Activated T-cell treated with anti-CD3 and anti-CD28 coated beads, Interleukin-2, amount 50 U/mL, for 72 hours (primary cell): ENCODE results near the gene OR10AD1. TPM values are rescaled to one million over a fixed set of nuclear protein-coding genes. Genes with fewer than 3 reads are reported as not detected.

Experiments used
- ATAC-seq, 2 donors: fragments of 150-1000 bp; cut with Tn5 transposase; replicated peaks in 1 of 2; 2 replicates each; pipeline ENCODE4 v1.10.0; 2021; ENCODE audit warnings: moderate library complexity in 2 of 2, mild to moderate bottlenecking in 1 of 2
- DNase-seq, 2 donors: peaks; one replicate each; pipeline ENCODE4 v3.0.0; 2021 to 2022; ENCODE audit warnings: mixed read lengths in 1 of 2
- H3K27ac Mint-ChIP-seq: one replicate; pipeline ENCODE4 v1.8.0; 2022; ENCODE audit warnings: mild to moderate bottlenecking, moderate library complexity, mixed read lengths
- H3K27me3 Mint-ChIP-seq: one replicate; pipeline ENCODE4 v1.8.0; 2022; ENCODE audit warnings: low read depth, mixed read lengths
- H3K36me3 Mint-ChIP-seq, 2 donors: one replicate each; pipeline ENCODE4 v1.8.0; 2022; ENCODE audit warnings: mixed read lengths in 2 of 2, mild to moderate bottlenecking in 1 of 2; ENCODE audit not compliant: insufficient read depth in 2 of 2
- H3K4me1 Mint-ChIP-seq: one replicate; pipeline ENCODE4 v1.8.0; 2022; ENCODE audit warnings: low read depth, mixed read lengths
- H3K4me3 Mint-ChIP-seq, 2 donors: one replicate each; pipeline ENCODE4 v1.8.0; 2022; ENCODE audit warnings: mild to moderate bottlenecking in 2 of 2, mixed read lengths in 2 of 2, moderate library complexity in 2 of 2
- H3K9me3 Mint-ChIP-seq, 2 donors: one replicate each; pipeline ENCODE4 v1.8.0; 2022; ENCODE audit warnings: mixed read lengths in 2 of 2
- total RNA-seq, 2 donors: library from RNA; stranded (reverse); gene quantifications; one replicate each; pipeline ENCODE4 v1.2.3, GENCODE V29; 2022

Gene OR10AD1
- total RNA-seq, 2 donors from 2014 or later = not detected

- ATAC-seq (no peak), DNase-seq (no peak)
- Mint-ChIP-seq H3K27me3 (peaks cover 42% of the 10 kb centered on the region), H3K4me1 (peaks cover 14% of the 10 kb centered on the region), H3K27ac (no peak overlapping the region), H3K9me3 (no peaks in the 10 kb centered on the region), H3K4me3 (no peak overlapping the region), H3K36me3 (no peaks in the 10 kb centered on the region)
These were observed 17.7 kb downstream of the OR10AD1 start for GRCh38 chr12:48185181-48185919.

GRCh38 chr12:48184549-48184922 is 18.6 kb downstream of the OR10AD1 start:
- DNase-seq (no peak), ATAC-seq (no peak)
- no peaks in the 10 kb centered on the region for H3K9me3 Mint-ChIP-seq
- H3K4me1 Mint-ChIP-seq = peaks cover 14% of the 10 kb centered on the region
- peaks cover 38% of the 10 kb centered on the region for H3K27me3 Mint-ChIP-seq
- no peak overlapping the region for H3K27ac Mint-ChIP-seq
- no peaks in the 10 kb centered on the region for H3K36me3 Mint-ChIP-seq
- H3K4me3 Mint-ChIP-seq = peak overlapping the region; percentile 70 to 93

GRCh38 chr12:48183876-48184548 is 19.1 kb downstream of the OR10AD1 start:
- Mint-ChIP-seq H3K4me3 (peak overlapping the region; percentile 70 to 93), H3K4me1 (peaks cover 14% of the 10 kb centered on the region), H3K9me3 (no peaks in the 10 kb centered on the region), H3K27ac (no peak overlapping the region), H3K27me3 (peaks cover 38% of the 10 kb centered on the region), H3K36me3 (no peaks in the 10 kb centered on the region)
- peak; percentile 15 to 32 for DNase-seq
- peak; percentile 22 to 30 for ATAC-seq

GRCh38 chr12:48183091-48183875 is 19.8 kb downstream of the OR10AD1 start, which contains the start of gene CCDC184:
Gene CCDC184 (plus strand): TSS chr12:48183644. CDS start chr12:48184123, 479 bp downstream.
- Mint-ChIP-seq H3K36me3 (no peaks in the 10 kb centered on the region), H3K27me3 (peaks cover 45% of the 10 kb centered on the region), H3K9me3 (no peaks in the 10 kb centered on the region), H3K4me1 (peaks cover 14% of the 10 kb centered on the region), H3K27ac (peak within 1 kb of the TSS; percentile 18), H3K4me3 (peak within 1 kb of the TSS; percentile 70 to 93)
- peak; percentile 84 to 88 for ATAC-seq
- peak; percentile 71 to 77 for DNase-seq

GRCh38 chr12:48182631-48183030 is 20.5 kb downstream of the OR10AD1 start:
- Mint-ChIP-seq H3K27me3 (peaks cover 46% of the 10 kb centered on the region), H3K4me1 (peaks cover 14% of the 10 kb centered on the region), H3K4me3 (peak overlapping the region; percentile 70 to 93), H3K36me3 (no peaks in the 10 kb centered on the region), H3K27ac (peak overlapping the region; percentile 18), H3K9me3 (no peaks in the 10 kb centered on the region)
- DNase-seq (no peak), ATAC-seq (no peak)

- DNase-seq (no peak), ATAC-seq (no peak)
- H3K4me3 Mint-ChIP-seq = no peak overlapping the region
- no peak overlapping the region for H3K27ac Mint-ChIP-seq
- no peaks in the 10 kb centered on the region for H3K36me3 Mint-ChIP-seq
- H3K9me3 Mint-ChIP-seq = no peaks in the 10 kb centered on the region
- peaks cover 50% of the 10 kb centered on the region for H3K27me3 Mint-ChIP-seq
- H3K4me1 Mint-ChIP-seq = peaks cover 15% of the 10 kb centered on the region
These were observed 22.1 kb downstream of the OR10AD1 start for GRCh38 chr12:48180857-48181495.

GRCh38 chr12:48180424-48180823 is 22.7 kb downstream of the OR10AD1 start:
- Mint-ChIP-seq H3K9me3 (no peaks in the 10 kb centered on the region), H3K36me3 (no peaks in the 10 kb centered on the region), H3K27me3 (peaks cover 46% of the 10 kb centered on the region), H3K4me3 (no peak overlapping the region), H3K4me1 (peaks cover 17% of the 10 kb centered on the region), H3K27ac (peak overlapping the region; percentile 24)
- ATAC-seq (no peak), DNase-seq (no peak)

- ATAC-seq (no peak), DNase-seq (no peak)
- H3K9me3 Mint-ChIP-seq = no peaks in the 10 kb centered on the region
- no peak overlapping the region for H3K27ac Mint-ChIP-seq
- no peak overlapping the region for H3K4me3 Mint-ChIP-seq
- no peaks in the 10 kb centered on the region for H3K36me3 Mint-ChIP-seq
- H3K27me3 Mint-ChIP-seq = peaks cover 36% of the 10 kb centered on the region
- H3K4me1 Mint-ChIP-seq = peaks cover 18% of the 10 kb centered on the region
These were observed 23.6 kb downstream of the OR10AD1 start for GRCh38 chr12:48179466-48179865.

- H3K4me1 Mint-ChIP-seq = peaks cover 18% of the 10 kb centered on the region
- H3K27me3 Mint-ChIP-seq = peaks cover 31% of the 10 kb centered on the region
- DNase-seq (no peak), ATAC-seq (no peak)
- H3K4me3 Mint-ChIP-seq = no peak overlapping the region
- no peak overlapping the region for H3K27ac Mint-ChIP-seq
- H3K36me3 Mint-ChIP-seq = no peaks in the 10 kb centered on the region
- no peaks in the 10 kb centered on the region for H3K9me3 Mint-ChIP-seq
These were observed 25.1 kb downstream of the OR10AD1 start for GRCh38 chr12:48177982-48178381.

GRCh38 chr12:48176417-48176751 is 26.7 kb downstream of the OR10AD1 start:
- Mint-ChIP-seq H3K27ac (no peak overlapping the region), H3K4me3 (peak overlapping the region in 1 of 2 donors; percentile 31), H3K27me3 (peaks cover 26% of the 10 kb centered on the region), H3K9me3 (no peaks in the 10 kb centered on the region), H3K36me3 (no peaks in the 10 kb centered on the region), H3K4me1 (peaks cover 11% of the 10 kb centered on the region)
- ATAC-seq = no peak
- DNase-seq = no peak

- Mint-ChIP-seq H3K9me3 (no peaks in the 10 kb centered on the region), H3K4me1 (peaks cover 11% of the 10 kb centered on the region), H3K4me3 (peak overlapping the region; percentile 4 to 70), H3K27ac (peak overlapping the region; percentile 82), H3K27me3 (peaks cover 21% of the 10 kb centered on the region), H3K36me3 (no peaks in the 10 kb centered on the region)
- no peak for ATAC-seq
- DNase-seq = no peak
These were observed 27.3 kb downstream of the OR10AD1 start for GRCh38 chr12:48175613-48176416.

GRCh38 chr12:48169011-48169410 is 34.1 kb downstream of the OR10AD1 start:
- no peak overlapping the region for H3K27ac Mint-ChIP-seq
- H3K9me3 Mint-ChIP-seq = no peaks in the 10 kb centered on the region
- no peak overlapping the region for H3K4me3 Mint-ChIP-seq
- no peak for DNase-seq
- H3K4me1 Mint-ChIP-seq = no peaks in the 10 kb centered on the region
- H3K36me3 Mint-ChIP-seq = no peaks in the 10 kb centered on the region
- peaks cover 17% of the 10 kb centered on the region for H3K27me3 Mint-ChIP-seq
- ATAC-seq = no peak
